ENCODE measurements around the gene RASGRP2.

RASGRP2 gene

GRCh38 chr11:64726211-64726641 is 17.7 kb downstream of the RASGRP2 start:
- Histone ChIP-seq H4K8ac (ENCODE audit: low read depth, low read length) (no peak overlapping the region), H2BK15ac (ENCODE audit: low read length) (peak overlapping the region; percentile 61), H3K36me3 (replicated peaks in 1 of 2; ENCODE audit: control insufficient read depth in 2 of 2, insufficient read depth in 2 of 2, low read length in 2 of 2) (no peaks in the 10 kb centered on the region), H3K4me1 (ENCODE audit: control insufficient read depth in 2 of 2, insufficient read depth in 1 of 2, low read depth in 1 of 2, low read length in 2 of 2) (peaks cover 25 to 43% of the 10 kb centered on the region in 2 donors), H3K4me2 (ENCODE audit: insufficient read depth, low read length, poor library complexity, severe bottlenecking) (no peak overlapping the region), H2BK12ac (ENCODE audit: low read length) (peak overlapping the region; percentile 35), H2BK120ac (ENCODE audit: low read depth, low read length) (no peak overlapping the region), H3K27ac (replicated peaks; ENCODE audit: low read length) (no peak overlapping the region), H3K14ac (ENCODE audit: low read length) (no peak overlapping the region), H3K9ac (ENCODE audit: low read depth, low read length, poor library complexity) (no peak overlapping the region), H3K4ac (ENCODE audit: low read length) (no peak overlapping the region), H3K18ac (ENCODE audit: low read length) (peak overlapping the region; percentile 6), H2AK5ac (ENCODE audit: low read depth, low read length) (peak overlapping the region; percentile 23), H2AFZ (ENCODE audit: low read length) (peak overlapping the region; percentile 93), H2BK5ac (ENCODE audit: low read length) (peak overlapping the region; percentile 47), H3K4me3 (ENCODE audit: low read length in 2 of 2) (peak overlapping the region in 1 of 2 donors; percentile 14), H4K91ac (ENCODE audit: low read depth, low read length, poor library complexity) (no peak overlapping the region), H3K79me1 (ENCODE audit: low read depth, low read length) (no peaks in the 10 kb centered on the region), H3K27me3 (ENCODE audit: control insufficient read depth in 3 of 3, insufficient read depth in 3 of 3, low read depth in 1 of 3, low read length in 3 of 3) (peaks cover 0 to 13% (median 7%) of the 10 kb centered on the region in 3 experiments), H3K9me3 (replicated peaks in 1 of 2; ENCODE audit: control insufficient read depth in 2 of 2, insufficient read depth in 1 of 2, low read depth in 1 of 2, low read length in 2 of 2) (no peaks in the 10 kb centered on the region), H3K23ac (ENCODE audit: low read depth, low read length, poor library complexity) (no peak overlapping the region)
- no peak for DNase-seq (ENCODE audit: low spot score)
- no CpG with 5 or more reads among the region's 9 CpGs for WGBS, 2 donors (ENCODE audit: extremely low coverage in 2 of 2, insufficient read length in 2 of 2, insufficient replicate concordance in 1 of 2)

- H3K9me3 ChIP-seq (replicated peaks in 1 of 2; ENCODE audit: control insufficient read depth in 2 of 2, insufficient read depth in 1 of 2, low read depth in 1 of 2, low read length in 2 of 2) = no peaks in the 10 kb centered on the region
- peak overlapping the region; percentile 9 for H4K91ac ChIP-seq (ENCODE audit: low read depth, low read length, poor library complexity)
- H3K4ac ChIP-seq (ENCODE audit: low read length) = no peak overlapping the region
- peak overlapping the region; percentile 91 for H3K9ac ChIP-seq (ENCODE audit: low read depth, low read length, poor library complexity)
- H2BK12ac ChIP-seq (ENCODE audit: low read length) = peak overlapping the region; percentile 78
- H3K14ac ChIP-seq (ENCODE audit: low read length) = peak overlapping the region; percentile 91
- H3K4me1 ChIP-seq (ENCODE audit: control insufficient read depth in 2 of 2, insufficient read depth in 1 of 2, low read depth in 1 of 2, low read length in 2 of 2) = peaks cover 24 to 43% of the 10 kb centered on the region in 2 donors
- H4K8ac ChIP-seq (ENCODE audit: low read depth, low read length) = peak overlapping the region; percentile 90
- DNase-seq (ENCODE audit: low spot score) = no peak
- peak overlapping the region; percentile 61 for H2BK15ac ChIP-seq (ENCODE audit: low read length)
- no peaks in the 10 kb centered on the region for H3K79me1 ChIP-seq (ENCODE audit: low read depth, low read length)
- no peak overlapping the region for H3K27ac ChIP-seq (replicated peaks; ENCODE audit: low read length)
- peak overlapping the region; percentile 93 for H2AFZ ChIP-seq (ENCODE audit: low read length)
- peaks cover 0 to 15% (median 7%) of the 10 kb centered on the region in 3 experiments for H3K27me3 ChIP-seq (ENCODE audit: control insufficient read depth in 3 of 3, insufficient read depth in 3 of 3, low read depth in 1 of 3, low read length in 3 of 3)
- peak overlapping the region; percentile 58 for H2BK5ac ChIP-seq (ENCODE audit: low read length)
- peak overlapping the region; percentile 14 to 16 for H3K4me3 ChIP-seq (ENCODE audit: low read length in 2 of 2)
- H3K4me2 ChIP-seq (ENCODE audit: insufficient read depth, low read length, poor library complexity, severe bottlenecking) = no peak overlapping the region
- peak overlapping the region; percentile 48 for H2AK5ac ChIP-seq (ENCODE audit: low read depth, low read length)
- no CpG with 5 or more reads among the region's 7 CpGs for WGBS, 2 donors (ENCODE audit: extremely low coverage in 2 of 2, insufficient read length in 2 of 2, insufficient replicate concordance in 1 of 2)
- peak overlapping the region; percentile 68 for H3K23ac ChIP-seq (ENCODE audit: low read depth, low read length, poor library complexity)
- H3K18ac ChIP-seq (ENCODE audit: low read length) = no peak overlapping the region
- H2BK120ac ChIP-seq (ENCODE audit: low read depth, low read length) = peak overlapping the region; percentile 52
- H3K36me3 ChIP-seq (replicated peaks in 1 of 2; ENCODE audit: control insufficient read depth in 2 of 2, insufficient read depth in 2 of 2, low read length in 2 of 2) = no peaks in the 10 kb centered on the region
Measured at GRCh38 chr11:64724863-64725532, 18.9 kb downstream of the RASGRP2 start.

GRCh38 chr11:64723907-64724862 is 19.8 kb downstream of the RASGRP2 start:
- H3K9ac ChIP-seq (ENCODE audit: low read depth, low read length, poor library complexity) = no peak overlapping the region
- H3K27ac ChIP-seq (replicated peaks; ENCODE audit: low read length) = no peak overlapping the region
- no CpG with 5 or more reads among the region's 9 CpGs for WGBS, 2 donors (ENCODE audit: extremely low coverage in 2 of 2, insufficient read length in 2 of 2, insufficient replicate concordance in 1 of 2)
- H3K27me3 ChIP-seq (ENCODE audit: control insufficient read depth in 3 of 3, insufficient read depth in 3 of 3, low read depth in 1 of 3, low read length in 3 of 3) = peaks cover 0 to 15% (median 7%) of the 10 kb centered on the region in 3 experiments
- H3K4me3 ChIP-seq (ENCODE audit: low read length in 2 of 2) = no peak overlapping the region
- H2BK120ac ChIP-seq (ENCODE audit: low read depth, low read length) = peak overlapping the region; percentile 52
- H4K8ac ChIP-seq (ENCODE audit: low read depth, low read length) = peak overlapping the region; percentile 77
- peak overlapping the region; percentile 91 for H3K18ac ChIP-seq (ENCODE audit: low read length)
- peak overlapping the region; percentile 61 for H2BK5ac ChIP-seq (ENCODE audit: low read length)
- H2BK15ac ChIP-seq (ENCODE audit: low read length) = peak overlapping the region; percentile 23
- peaks cover 22 to 43% of the 10 kb centered on the region in 2 donors for H3K4me1 ChIP-seq (ENCODE audit: control insufficient read depth in 2 of 2, insufficient read depth in 1 of 2, low read depth in 1 of 2, low read length in 2 of 2)
- H4K91ac ChIP-seq (ENCODE audit: low read depth, low read length, poor library complexity) = peak overlapping the region; percentile 79
- H2BK12ac ChIP-seq (ENCODE audit: low read length) = peak overlapping the region; percentile 88
- peak overlapping the region; percentile 48 for H2AK5ac ChIP-seq (ENCODE audit: low read depth, low read length)
- no peak for DNase-seq (ENCODE audit: low spot score)
- no peak overlapping the region for H3K4ac ChIP-seq (ENCODE audit: low read length)
- peak overlapping the region; percentile 11 for H3K23ac ChIP-seq (ENCODE audit: low read depth, low read length, poor library complexity)
- H2AFZ ChIP-seq (ENCODE audit: low read length) = peak overlapping the region; percentile 99
- H3K9me3 ChIP-seq (replicated peaks in 1 of 2; ENCODE audit: control insufficient read depth in 2 of 2, insufficient read depth in 1 of 2, low read depth in 1 of 2, low read length in 2 of 2) = no peaks in the 10 kb centered on the region
- H3K79me1 ChIP-seq (ENCODE audit: low read depth, low read length) = no peaks in the 10 kb centered on the region
- peak overlapping the region; percentile 79 for H3K14ac ChIP-seq (ENCODE audit: low read length)
- H3K4me2 ChIP-seq (ENCODE audit: insufficient read depth, low read length, poor library complexity, severe bottlenecking) = no peak overlapping the region
- no peaks in the 10 kb centered on the region for H3K36me3 ChIP-seq (replicated peaks in 1 of 2; ENCODE audit: control insufficient read depth in 2 of 2, insufficient read depth in 2 of 2, low read length in 2 of 2)
